K562 (cell line): ENCODE measurements around the gene ITK. TPM values are rescaled to one million over a fixed set of nuclear protein-coding genes. Genes with fewer than 3 reads are reported as not detected.

Source experiments
- ATAC-seq: fragments of 200-7000 bp; cut with Tn5 transposase; 3 replicates; pipeline ENCODE4 v1.9.1; 2020; ENCODE audit warnings: moderate library complexity
- BruUV-seq: library from RNA; stranded (reverse); fragments of 400-500 nt; replicated peaks from 2 replicates; lab custom pipeline; 2021; lab: Mats Ljungman, UMichigan
- CTCF ChIA-PET: fragments of 300-600 bp; formaldehyde crosslinking; extraction: SDS; loops from one replicate; lab custom pipeline; 2021; ENCODE audit warnings: low intra/inter-chr PET ratio; lab: Yijun Ruan, JAX
- POLR2A ChIA-PET: fragments of 300-600, 350-650 bp; sonication (Branson Sonifier 250); formaldehyde crosslinking; extraction: SDS; loops from one replicate; lab custom pipeline; 2021; ENCODE audit warnings: antibody characterized with exemption, inconsistent platforms; lab: Yijun Ruan, JAX
- DNase-seq, 4 experiments: peaks; one replicate each; pipeline versions ENCODE4 v3.0.0 to v3.0.0-alpha.2; 2011 to 2018; ENCODE audit warnings: low spot score in 3 of 4, mixed read lengths in 3 of 4; ENCODE audit errors: extremely low read depth in 1 of 4
- FAIRE-seq: peaks from 2 replicates; lab custom pipeline; 2011; peaks lifted over from hg19 to GRCh38; lab: Jason Lieb, UNC
- H2AFZ ChIP-seq: 2 replicates; pipeline ENCODE4 v1.6.0; 2011; ENCODE audit warnings: low read depth, low read length, control low read depth, inconsistent platforms
- H3K27ac ChIP-seq: fragments of 200-600 bp; 3 replicates; pipeline ENCODE4 v1.8.0; 2011; ENCODE audit warnings: low read depth, mild to moderate bottlenecking, control low read depth, inconsistent platforms, low read length, moderate library complexity, mixed read lengths; ENCODE audit errors: extremely low read depth
- H3K27me3 ChIP-seq, 2 experiments: fragments of 300-600 bp in 1 of 2; 2 replicates in 1 of 2; 3 replicates in 1 of 2; pipeline versions ENCODE4 v1.6.0 to v1.8.0; 2011; ENCODE audit warnings: inconsistent platforms in 2 of 2, low read length in 2 of 2, mild to moderate bottlenecking in 1 of 2, mixed read lengths in 1 of 2, moderate library complexity in 1 of 2; ENCODE audit not compliant: control insufficient read depth in 2 of 2, insufficient read depth in 2 of 2
- H3K36me3 ChIP-seq: fragments of 300-600 bp; 3 replicates; pipeline ENCODE4 v1.8.0; 2011; ENCODE audit warnings: mild to moderate bottlenecking, low read length, inconsistent platforms; ENCODE audit not compliant: control insufficient read depth, insufficient read depth
- H3K4me1 ChIP-seq, 2 experiments: fragments of 200-600 bp in 1 of 2; replicated peaks in 1 of 2; 2 replicates in 1 of 2; 3 replicates in 1 of 2; pipeline versions ENCODE4 v1.5.1 to v1.8.0; 2011; ENCODE audit warnings: inconsistent platforms in 2 of 2, low read length in 2 of 2, mild to moderate bottlenecking in 1 of 2, mixed read lengths in 1 of 2, moderate library complexity in 1 of 2; ENCODE audit not compliant: control insufficient read depth in 2 of 2, insufficient read depth in 2 of 2
- H3K4me2 ChIP-seq: 2 replicates; pipeline ENCODE4 v1.6.1; 2011; ENCODE audit warnings: low read length, control low read depth, inconsistent platforms, mixed read lengths; ENCODE audit not compliant: insufficient read depth
- H3K4me3 ChIP-seq: fragments of 200-600 bp; sonication (generic), shearing (Covaris generic); 2 replicates; pipeline ENCODE4 v1.5.1; 2016; ENCODE audit warnings: control low read depth, inconsistent platforms
- H3K79me2 ChIP-seq: fragments of 200-600 bp; 3 replicates; pipeline ENCODE4 v1.8.0; 2011; ENCODE audit warnings: low read length, inconsistent platforms; ENCODE audit not compliant: control insufficient read depth, insufficient read depth
- H3K9ac ChIP-seq, 2 experiments: 2 replicates each; pipeline versions ENCODE4 v1.6.0 to v1.6.1; 2011; ENCODE audit warnings: low read depth in 2 of 2, low read length in 2 of 2, control low read depth in 1 of 2, inconsistent platforms in 1 of 2, mild to moderate bottlenecking in 1 of 2, mixed read lengths in 1 of 2; ENCODE audit not compliant: insufficient read depth in 1 of 2
- H3K9me1 ChIP-seq: one replicate; pipeline ENCODE4 v1.6.0; 2011; ENCODE audit warnings: inconsistent platforms, mild to moderate bottlenecking, low read length, moderate library complexity; ENCODE audit not compliant: control insufficient read depth, insufficient read depth
- H3K9me3 ChIP-seq: replicated peaks from 2 replicates; pipeline ENCODE4 v1.5.1; 2011; ENCODE audit warnings: low read depth, low read length, inconsistent platforms; ENCODE audit not compliant: control insufficient read depth, insufficient read depth
- H4K20me1 ChIP-seq: replicated peaks from 2 replicates; pipeline ENCODE4 v1.6.1; 2011; ENCODE audit warnings: low read length, inconsistent platforms, mixed read lengths; ENCODE audit not compliant: control insufficient read depth, insufficient read depth
- C11orf30 ChIP-seq: fragments of 450-650 bp; IDR thresholded peaks from 2 replicates; pipeline ENCODE4 v1.6.1; 2016; ENCODE audit warnings: low read depth, mild to moderate bottlenecking
- CGGBP1 ChIP-seq: fragments of 250-450 bp; sonication (Bioruptor Pico); IDR thresholded peaks from 2 replicates; pipeline ENCODE4 v1.9.0; 2021; ENCODE audit warnings: mild to moderate bottlenecking
- CREM ChIP-seq: IDR thresholded peaks from 2 replicates; pipeline ENCODE4 v1.6.1; 2014; ENCODE audit warnings: antibody characterized with exemption, low read depth
- FOXJ2 ChIP-seq: fragments of 200-800 bp; sonication (Bioruptor generic); IDR thresholded peaks from 2 replicates; pipeline ENCODE4 v1.6.1; 2016; ENCODE audit warnings: missing genetic modification characterization, missing compliant biosample characterization
- GABPA ChIP-seq: fragments of 200-800 bp; sonication (Bioruptor generic); conservative IDR thresholded peaks from 2 replicates; pipeline ENCODE4 v1.6.1; 2016; ENCODE audit warnings: low read depth, missing genetic modification characterization, missing compliant biosample characterization
- JUN ChIP-seq, 2 experiments: sonication (generic) in 1 of 2; formaldehyde crosslinking in 1 of 2; IDR thresholded peaks; 2 replicates each; pipeline versions ENCODE4 v1.6.1 to v1.8.0; 2012 to 2022; ENCODE audit warnings: borderline replicate concordance in 2 of 2, mild to moderate bottlenecking in 2 of 2, improper control_type of control experiment in 1 of 2, low read depth in 1 of 2, low read length in 1 of 2, missing genetic modification reagents in 1 of 2
- MAFF ChIP-seq: IDR thresholded peaks from 2 replicates; pipeline ENCODE4 v1.6.1; 2012; ENCODE audit warnings: low read length, improper control_type of control experiment
- MAFK ChIP-seq: IDR thresholded peaks from 2 replicates; pipeline ENCODE4 v1.6.1; 2011; ENCODE audit warnings: low read length, improper control_type of control experiment
- MXI1 ChIP-seq: IDR thresholded peaks from 2 replicates; pipeline ENCODE4 v1.6.1; 2011; ENCODE audit warnings: low read depth, mild to moderate bottlenecking, improper control_type of control experiment, low read length
- POLR2H ChIP-seq: IDR thresholded peaks from 2 replicates; pipeline ENCODE4 v1.6.1; 2016; ENCODE audit warnings: missing genetic modification characterization, low read depth, mild to moderate bottlenecking, control low read depth, missing compliant biosample characterization, moderate library complexity
- PYGO2 ChIP-seq: fragments of 450-650 bp; IDR thresholded peaks from 2 replicates; pipeline ENCODE4 v1.6.1; 2016; ENCODE audit warnings: mild to moderate bottlenecking, missing genetic modification characterization, moderate library complexity, missing compliant biosample characterization
- RBFOX2 ChIP-seq: fragments of 200-400 bp; formaldehyde crosslinking; IDR thresholded peaks from 2 replicates; pipeline ENCODE4 v1.6.1; 2017; ENCODE audit warnings: low read depth, mild to moderate bottlenecking, low read length, moderate library complexity
- SIRT6 ChIP-seq: IDR thresholded peaks from one replicate; pipeline ENCODE4 v1.6.1; 2012; ENCODE audit warnings: low read depth, mild to moderate bottlenecking, control low read depth, inconsistent platforms, low read length, moderate library complexity
- SLC30A9 ChIP-seq: fragments of 250-450 bp; sonication (Bioruptor Pico); IDR thresholded peaks from 2 replicates; pipeline ENCODE4 v1.8.0; 2022; ENCODE audit warnings: mild to moderate bottlenecking, moderate library complexity
- ZNF318 ChIP-seq, 2 experiments: fragments of 450-650 bp; IDR thresholded peaks; 2 replicates each; pipeline ENCODE4 v1.6.1; 2016; ENCODE audit warnings: mild to moderate bottlenecking in 2 of 2, borderline replicate concordance in 1 of 2, low read depth in 1 of 2, moderate library complexity in 1 of 2
- WGBS: fragments of 100-300 bp; shearing (Covaris generic); methylation state at CpG from one replicate; pipeline ENCODE4 v1.1.6; 2016; ENCODE audit warnings: low coverage, mixed read lengths; ENCODE audit not compliant: insufficient coverage; ENCODE audit errors: missing lambda C conversion rate; 5-methylcytosine and 5-hydroxymethylcytosine counted together
- in situ Hi-C: fragments of 300-500 bp; cut with MboI; formaldehyde crosslinking; loops from 4 replicates; pipeline ENCODE4 v1.15.0; 2018; ENCODE audit warnings: inconsistent platforms, mixed read lengths
- intact Hi-C: fragments of 100-400 bp; cut with micrococcal nuclease; formaldehyde crosslinking; loops from 2 replicates; pipeline ENCODE4 v1.14.2; 2022
- polyA plus RNA-seq, 8 experiments: library from polyadenylated mRNA; depleted of rRNA in 4 of 8; stranded (reverse) in 5 of 8; unstranded in 3 of 8; fragments of >200 nt; fragmentation: Nextera tagmentation in 2 of 8; fragmentation: Illumina TruSeq in 1 of 8; extraction: Ambion mirVana in 2 of 8; extraction: Trizol in 1 of 8; gene quantifications; 2 replicates each; pipeline versions ENCODE4 v1.2.1 to v1.2.3, GENCODE V29; 2011 to 2014; ENCODE audit warnings: inconsistent platforms in 1 of 8, missing spikeins in 1 of 8
- total RNA-seq, 7 experiments: library from RNA; depleted of rRNA in 6 of 7; stranded (reverse); fragments of >200 nt in 6 of 7; fragmentation: Illumina TruSeq in 2 of 7; extraction: Trizol in 2 of 7; gene quantifications; 2 replicates each; pipeline versions ENCODE4 v1.2.1 to v1.2.3, GENCODE V29; 2011 to 2021; ENCODE audit warnings: low replicate concordance in 1 of 7

ITK gene
- total and polyA plus RNA-seq, 9 of the 15 experiments (the other 6 are each of a cell fraction or from before 2014, with no cell fraction given), result 0.04 to 0.75 TPM; not detected in 7

- ChIA-PET CTCF (no interaction called here), POLR2A (no interaction called here)
- H3K9ac ChIP-seq, result no peak overlapping the region
- WGBS, result 4% methylated on average over 3 of the region's 3 CpGs
- H3K4me3 ChIP-seq, result no peak overlapping the region
- ATAC-seq (no peak), FAIRE-seq (no peak), DNase-seq (no peak)
- no peaks in the 10 kb centered on the region for H3K9me3 ChIP-seq
- no TSS peak for BruUV-seq
- no peaks in the 10 kb centered on the region for H3K27me3 ChIP-seq
- no peak overlapping the region for H3K27ac ChIP-seq
- intact Hi-C loops (no loop called here), in situ Hi-C loops (no loop called here)
- no peaks in the 10 kb centered on the region for H4K20me1 ChIP-seq
- H2AFZ ChIP-seq, result no peak overlapping the region
- no peaks in the 10 kb centered on the region for H3K36me3 ChIP-seq
- no peak overlapping the region for H3K4me2 ChIP-seq
- H3K79me2 ChIP-seq, result no peaks in the 10 kb centered on the region
- no peaks in the 10 kb centered on the region for H3K9me1 ChIP-seq
- H3K4me1 ChIP-seq, result peaks cover 0 to 14% of the 10 kb centered on the region in 2 experiments; a peak in 2 of 5 replicates
- TF ChIP-seq MXI1 (no peak), MAFK (no peak; the same call in 1 of the 2 replicates), FOXJ2 (no peak), JUN (IDR thresholded peaks at IDR 0.05; ENCODE audit: borderline replicate concordance, low read depth, low read length) (peak; percentile 71), JUN (CRISPR knock-in tag; IDR thresholded peaks at IDR 0.05; ENCODE audit: borderline replicate concordance) (no peak), POLR2H (tag) (0 out of 2 replicates have a peak, but pooled peaks have one; percentile 30), C11orf30 (peak; percentile 33; the same call in 1 of the 2 replicates), CGGBP1 (CRISPR knock-in tag) (no peak), PYGO2 (tag) (no peak), SLC30A9 (CRISPR knock-in tag) (no peak), ZNF318 (IDR thresholded peaks at IDR 0.05; ENCODE audit: borderline replicate concordance in 1 of 2, low read depth in 1 of 2) (no peak), GABPA (peak; percentile 34; the same call in 1 of the 2 replicates), CREM (peak; percentile 31; the same call in 1 of the 2 replicates), SIRT6 (no peak), MAFF (no peak), RBFOX2 (no peak)
Observed at GRCh38 chr5:157280927-157281326, 100.3 kb downstream of the ITK start.
